IMR-90 (cell line): ENCODE data around the gene TUBB4A. TPM values are rescaled to one million over a fixed set of nuclear protein-coding genes. Genes with fewer than 3 reads are reported as not detected.

Experiments used
- ATAC-seq: fragments of 200-7000 bp; cut with Tn5 transposase; 2 replicates; pipeline ENCODE4 v1.9.1; 2020; ENCODE audit warnings: low read depth, mild to moderate bottlenecking, moderate library complexity
- BruUV-seq: library from RNA; stranded (reverse); fragments of 400-500 nt; replicated peaks from 2 replicates; lab custom pipeline; 2021; lab: Mats Ljungman, UMichigan
- CTCF ChIA-PET: fragments of 300-600 bp; formaldehyde crosslinking; extraction: SDS; loops from one replicate; lab custom pipeline; 2021; ENCODE audit warnings: antibody characterized with exemption; lab: Yijun Ruan, JAX
- POLR2A ChIA-PET: fragments of 300-600 bp; sonication (Branson Sonifier 250); formaldehyde crosslinking; loops from one replicate; lab custom pipeline; 2022; ENCODE audit warnings: antibody characterized with exemption; ENCODE audit not compliant: unreplicated experiment; lab: Charles Lee
- DNase-seq: peaks from one replicate; pipeline ENCODE4 v3.0.0; 2013
- H2AFZ ChIP-seq: replicated peaks from 2 replicates; pipeline ENCODE3; 2013; ENCODE audit warnings: low read length, mild to moderate bottlenecking; ENCODE audit not compliant: poor library complexity
- H2AK5ac ChIP-seq: 2 replicates; pipeline ENCODE4 v1.6.1; 2013; ENCODE audit warnings: low read depth, low read length, inconsistent platforms
- H2AK9ac ChIP-seq: replicated peaks from 2 replicates; pipeline ENCODE3; 2013; ENCODE audit warnings: mild to moderate bottlenecking, low read depth, low read length, moderate library complexity; ENCODE audit not compliant: poor library complexity
- H2BK120ac ChIP-seq: 2 replicates; pipeline ENCODE4 v1.6.1; 2013; ENCODE audit warnings: low read depth, low read length, inconsistent platforms
- H2BK15ac ChIP-seq: 3 replicates; pipeline ENCODE4 v1.6.1; 2013; ENCODE audit warnings: low read depth, low read length, inconsistent platforms
- H2BK20ac ChIP-seq: 2 replicates; pipeline ENCODE4 v1.6.1; 2013; ENCODE audit warnings: low read depth, mild to moderate bottlenecking, inconsistent platforms, low read length, moderate library complexity
- H2BK5ac ChIP-seq: 2 replicates; pipeline ENCODE4 v1.6.1; 2013; ENCODE audit warnings: mild to moderate bottlenecking, low read depth, low read length, inconsistent platforms; ENCODE audit not compliant: poor library complexity, severe bottlenecking
- H3K14ac ChIP-seq: replicated peaks from 2 replicates; pipeline ENCODE4 v1.6.1; 2013; ENCODE audit warnings: low read depth, low read length, inconsistent platforms
- H3K18ac ChIP-seq: 2 replicates; pipeline ENCODE4 v1.6.1; 2013; ENCODE audit warnings: low read depth, low read length, control low read depth
- H3K23ac ChIP-seq: 2 replicates; pipeline ENCODE4 v1.6.1; 2013; ENCODE audit warnings: low read depth, low read length, inconsistent platforms
- H3K27ac ChIP-seq: 2 replicates; pipeline ENCODE4 v1.5.1; 2013; ENCODE audit warnings: mild to moderate bottlenecking, control low read depth, low read length; ENCODE audit not compliant: insufficient read depth
- H3K27me3 ChIP-seq: 2 replicates; pipeline ENCODE4 v1.6.1; 2013; ENCODE audit warnings: low read length; ENCODE audit not compliant: control insufficient read depth, insufficient read depth
- H3K36me3 ChIP-seq: 2 replicates; pipeline ENCODE4 v1.6.1; 2013; ENCODE audit warnings: low read length, mixed read lengths; ENCODE audit not compliant: control insufficient read depth, insufficient read depth
- H3K4ac ChIP-seq: 2 replicates; pipeline ENCODE4 v1.6.1; 2013; ENCODE audit warnings: low read depth, low read length, inconsistent platforms
- H3K4me1 ChIP-seq: 2 replicates; pipeline ENCODE4 v1.6.1; 2013; ENCODE audit warnings: low read length, mixed read lengths; ENCODE audit not compliant: control insufficient read depth, insufficient read depth
- H3K4me2 ChIP-seq: 2 replicates; pipeline ENCODE4 v1.6.1; 2013; ENCODE audit warnings: low read depth, mild to moderate bottlenecking, control low read depth, low read length, moderate library complexity
- H3K4me3 ChIP-seq: 2 replicates; pipeline ENCODE4 v1.5.1; 2013; ENCODE audit warnings: low read depth, mild to moderate bottlenecking, control low read depth, low read length, moderate library complexity; ENCODE audit not compliant: insufficient read depth
- H3K56ac ChIP-seq: 2 replicates; pipeline ENCODE4 v1.6.1; 2013; ENCODE audit warnings: low read length, inconsistent platforms; ENCODE audit not compliant: insufficient read depth; ENCODE audit errors: extremely low read depth
- H3K79me1 ChIP-seq, 2 experiments: 2 replicates each; pipeline ENCODE4 v1.6.1; 2013; ENCODE audit warnings: low read length in 2 of 2, inconsistent platforms in 1 of 2, low read depth in 1 of 2
- H3K9ac ChIP-seq: 2 replicates; pipeline ENCODE4 v1.6.1; 2013; ENCODE audit warnings: low read depth, low read length, control low read depth
- H3K9me1 ChIP-seq: 2 replicates; pipeline ENCODE4 v1.6.1; 2013; ENCODE audit warnings: low read length, inconsistent platforms; ENCODE audit not compliant: insufficient read depth
- H3K9me3 ChIP-seq: 2 replicates; pipeline ENCODE4 v1.6.1; 2013; ENCODE audit warnings: low read length; ENCODE audit not compliant: control insufficient read depth, insufficient read depth
- H4K20me1 ChIP-seq: 2 replicates; pipeline ENCODE4 v1.6.1; 2013; ENCODE audit warnings: low read length, inconsistent platforms; ENCODE audit not compliant: insufficient read depth
- H4K5ac ChIP-seq: 2 replicates; pipeline ENCODE4 v1.6.1; 2013; ENCODE audit warnings: mild to moderate bottlenecking, low read depth, low read length, control low read depth
- H4K8ac ChIP-seq, 2 experiments: 2 replicates each; pipeline ENCODE4 v1.6.1; 2013; ENCODE audit warnings: low read depth in 2 of 2, low read length in 2 of 2, control low read depth in 1 of 2, inconsistent platforms in 1 of 2
- H4K91ac ChIP-seq: 2 replicates; pipeline ENCODE4 v1.6.1; 2013; ENCODE audit warnings: low read depth, low read length, inconsistent platforms; ENCODE audit not compliant: insufficient read depth
- CHD1 ChIP-seq: IDR thresholded peaks from 2 replicates; pipeline ENCODE4 v1.6.1; 2012; ENCODE audit warnings: low read depth, low read length, improper control_type of control experiment
- ELK1 ChIP-seq: fragments of 150-350 bp; IDR thresholded peaks from 2 replicates; pipeline ENCODE4 v1.6.1; 2016; ENCODE audit warnings: low read depth, mild to moderate bottlenecking, low read length, moderate library complexity, borderline replicate concordance
- MAZ ChIP-seq: IDR thresholded peaks from 2 replicates; pipeline ENCODE4 v1.6.1; 2012; ENCODE audit warnings: low read depth, mild to moderate bottlenecking, low read length, improper control_type of control experiment, moderate library complexity, borderline replicate concordance
- RCOR1 ChIP-seq: IDR thresholded peaks from 2 replicates; pipeline ENCODE4 v1.6.1; 2012; ENCODE audit warnings: mild to moderate bottlenecking, low read length, improper control_type of control experiment; ENCODE audit not compliant: insufficient replicate concordance
- USF2 ChIP-seq: fragments of 150-350 bp; IDR thresholded peaks from 2 replicates; pipeline ENCODE4 v1.6.1; 2017; ENCODE audit warnings: mild to moderate bottlenecking, antibody characterized with exemption, low read length, low read depth
- WGBS, 2 experiments: methylation state at CpG; one replicate each; pipeline versions ENCODE4 v1.1.5 to v1.1.7; 2013; ENCODE audit warnings: missing lambda C conversion rate in 2 of 2; ENCODE audit not compliant: insufficient read length in 1 of 2; ENCODE audit errors: extremely low coverage in 2 of 2; 5-methylcytosine and 5-hydroxymethylcytosine counted together
- dilution Hi-C: fragments of 300-500 bp; cut with HindIII; formaldehyde crosslinking; loops from one replicate; pipeline ENCODE4 v1.14.3; 2018; ENCODE audit warnings: low sequenced_read_pairs; ENCODE audit not compliant: unreplicated experiment
- in situ Hi-C: fragments of 300-500 bp; cut with MboI; formaldehyde crosslinking; loops from 3 replicates; pipeline ENCODE4 v1.14.3; 2019; ENCODE audit warnings: low sequenced_read_pairs, inconsistent platforms, mixed read lengths
- intact Hi-C: fragments of 100-400 bp; cut with micrococcal nuclease; formaldehyde crosslinking; loops from 2 replicates; pipeline ENCODE4 v1.10.0; 2022
- polyA plus RNA-seq, 3 experiments: library from polyadenylated mRNA; depleted of rRNA; stranded (reverse); fragments of >200 nt; gene quantifications; 2 replicates each; pipeline ENCODE4 v1.2.3, GENCODE V29; 2012; ENCODE audit warnings: low replicate concordance in 1 of 3
- total RNA-seq: library from RNA; depleted of rRNA; stranded (reverse); fragments of >200 nt; gene quantifications from 2 replicates; pipeline ENCODE4 v1.2.3, GENCODE V29; 2012

The TUBB4A gene
- total and polyA plus RNA-seq, 2 of the 4 experiments (the other 2 are of a cell fraction) = not detected

GRCh38 chr19:6522712-6523111 is 20.6 kb upstream of the TUBB4A start:
- no TSS peak for BruUV-seq
- Histone ChIP-seq H2BK120ac (no peak overlapping the region), H4K20me1 (no peaks in the 10 kb centered on the region), H3K4me3 (no peak overlapping the region), H3K4me1 (no peaks in the 10 kb centered on the region), H3K9me1 (no peaks in the 10 kb centered on the region), H3K9ac (no peak overlapping the region), H3K36me3 (no peaks in the 10 kb centered on the region), H3K23ac (no peak overlapping the region), H3K14ac (no peak overlapping the region), H2AK5ac (no peak overlapping the region), H3K27me3 (no peaks in the 10 kb centered on the region), H2BK15ac (no peak overlapping the region), H3K4me2 (no peak overlapping the region), H4K5ac (no peak overlapping the region), H3K27ac (no peak overlapping the region), H3K18ac (no peak overlapping the region), H4K91ac (no peak overlapping the region), H3K4ac (no peak overlapping the region), H4K8ac (no peak overlapping the region), H2BK20ac (no peak overlapping the region), H2AFZ (no peak overlapping the region), H3K9me3 (no peaks in the 10 kb centered on the region), H3K79me1 (no peaks in the 10 kb centered on the region), H2BK5ac (no peak overlapping the region), H2AK9ac (no peak overlapping the region), H3K56ac (no peak overlapping the region)
- DNase-seq (no peak), ATAC-seq (no peak)
- 48% methylated on average over 3 of the region's 6 CpGs; no CpG with 5 or more reads in 1 of the 2 experiments for WGBS, 2 experiments
- TF ChIP-seq ELK1 (no peak), USF2 (no peak), CHD1 (no peak), MAZ (no peak), RCOR1 (no peak)
- in situ Hi-C loops = no loop called here
- intact Hi-C loops = no loop called here
- ChIA-PET CTCF (no interaction called here), POLR2A (no interaction called here)
- dilution Hi-C loops = no loop called here
